PFSK-1 (cell line): ENCODE data around the gene CFAP77.

ENCODE experiments used
- FOXP2 ChIP-seq: optimal IDR thresholded peaks from 2 replicates; pipeline ENCODE3; 2011; ENCODE audit warnings: borderline replicate concordance, control low read depth, inconsistent platforms; ENCODE audit not compliant: insufficient read depth; ENCODE audit errors: extremely low read length, extremely low read depth
- POLR2AphosphoS5 ChIP-seq: IDR thresholded peaks from 2 replicates; pipeline ENCODE4 v1.6.1; 2012; ENCODE audit warnings: low read depth, mild to moderate bottlenecking, control low read depth, low read length, moderate library complexity
- SIN3A ChIP-seq: IDR thresholded peaks from 2 replicates; pipeline ENCODE4 v1.6.1; 2012; ENCODE audit warnings: mild to moderate bottlenecking, low read length, moderate library complexity, borderline replicate concordance; ENCODE audit not compliant: insufficient read depth
- TAF1 ChIP-seq: IDR thresholded peaks from 2 replicates; pipeline ENCODE4 v1.6.1; 2012; ENCODE audit warnings: low read length, control low read depth, borderline replicate concordance; ENCODE audit not compliant: insufficient read depth
- TF ChIP-seq, protein P1 (sequence below), 2 experiments: IDR thresholded peaks; 2 replicates each; pipeline versions ENCODE4 v1.6.1 to v1.8.0; 2011 to 2012; ENCODE audit warnings: low read depth in 2 of 2, low read length in 2 of 2, control low read depth in 1 of 2, inconsistent platforms in 1 of 2, mild to moderate bottlenecking in 1 of 2, moderate library complexity in 1 of 2; ENCODE audit not compliant: insufficient read depth in 1 of 2

CFAP77 gene

DNA sequence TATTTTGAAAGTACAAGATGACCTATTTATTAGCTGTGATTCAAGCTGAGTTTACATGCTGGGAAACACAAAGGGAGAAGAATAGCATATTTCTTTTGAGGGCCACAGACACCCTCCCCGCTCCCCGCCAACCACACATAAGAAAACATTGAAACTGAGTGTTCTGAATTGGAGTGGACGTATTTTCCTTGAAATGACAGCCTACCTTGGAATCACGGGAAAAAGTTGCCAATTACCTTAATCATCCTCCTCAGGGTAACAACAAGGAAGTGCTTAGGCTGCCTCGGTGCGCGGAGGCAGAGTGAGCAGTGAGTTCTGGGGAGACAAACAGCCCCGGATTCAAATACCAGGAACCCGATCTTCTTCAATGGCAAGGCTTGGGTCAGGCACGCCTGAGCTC lies 31.4 kb downstream of the CFAP77 start:
- TF ChIP-seq POLR2AphosphoS5: no peak
- no peak for TF ChIP-seq TAF1
- no peak for TF ChIP-seq FOXP2
- TF ChIP-seq SIN3A: no peak
- TF ChIP-seq, protein P1, sequence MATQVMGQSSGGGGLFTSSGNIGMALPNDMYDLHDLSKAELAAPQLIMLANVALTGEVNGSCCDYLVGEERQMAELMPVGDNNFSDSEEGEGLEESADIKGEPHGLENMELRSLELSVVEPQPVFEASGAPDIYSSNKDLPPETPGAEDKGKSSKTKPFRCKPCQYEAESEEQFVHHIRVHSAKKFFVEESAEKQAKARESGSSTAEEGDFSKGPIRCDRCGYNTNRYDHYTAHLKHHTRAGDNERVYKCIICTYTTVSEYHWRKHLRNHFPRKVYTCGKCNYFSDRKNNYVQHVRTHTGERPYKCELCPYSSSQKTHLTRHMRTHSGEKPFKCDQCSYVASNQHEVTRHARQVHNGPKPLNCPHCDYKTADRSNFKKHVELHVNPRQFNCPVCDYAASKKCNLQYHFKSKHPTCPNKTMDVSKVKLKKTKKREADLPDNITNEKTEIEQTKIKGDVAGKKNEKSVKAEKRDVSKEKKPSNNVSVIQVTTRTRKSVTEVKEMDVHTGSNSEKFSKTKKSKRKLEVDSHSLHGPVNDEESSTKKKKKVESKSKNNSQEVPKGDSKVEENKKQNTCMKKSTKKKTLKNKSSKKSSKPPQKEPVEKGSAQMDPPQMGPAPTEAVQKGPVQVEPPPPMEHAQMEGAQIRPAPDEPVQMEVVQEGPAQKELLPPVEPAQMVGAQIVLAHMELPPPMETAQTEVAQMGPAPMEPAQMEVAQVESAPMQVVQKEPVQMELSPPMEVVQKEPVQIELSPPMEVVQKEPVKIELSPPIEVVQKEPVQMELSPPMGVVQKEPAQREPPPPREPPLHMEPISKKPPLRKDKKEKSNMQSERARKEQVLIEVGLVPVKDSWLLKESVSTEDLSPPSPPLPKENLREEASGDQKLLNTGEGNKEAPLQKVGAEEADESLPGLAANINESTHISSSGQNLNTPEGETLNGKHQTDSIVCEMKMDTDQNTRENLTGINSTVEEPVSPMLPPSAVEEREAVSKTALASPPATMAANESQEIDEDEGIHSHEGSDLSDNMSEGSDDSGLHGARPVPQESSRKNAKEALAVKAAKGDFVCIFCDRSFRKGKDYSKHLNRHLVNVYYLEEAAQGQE (IDR thresholded peaks at IDR 0.05; ENCODE audit: insufficient read depth in 1 of 2, low read depth in 2 of 2, low read length in 2 of 2): no peak

DNA sequence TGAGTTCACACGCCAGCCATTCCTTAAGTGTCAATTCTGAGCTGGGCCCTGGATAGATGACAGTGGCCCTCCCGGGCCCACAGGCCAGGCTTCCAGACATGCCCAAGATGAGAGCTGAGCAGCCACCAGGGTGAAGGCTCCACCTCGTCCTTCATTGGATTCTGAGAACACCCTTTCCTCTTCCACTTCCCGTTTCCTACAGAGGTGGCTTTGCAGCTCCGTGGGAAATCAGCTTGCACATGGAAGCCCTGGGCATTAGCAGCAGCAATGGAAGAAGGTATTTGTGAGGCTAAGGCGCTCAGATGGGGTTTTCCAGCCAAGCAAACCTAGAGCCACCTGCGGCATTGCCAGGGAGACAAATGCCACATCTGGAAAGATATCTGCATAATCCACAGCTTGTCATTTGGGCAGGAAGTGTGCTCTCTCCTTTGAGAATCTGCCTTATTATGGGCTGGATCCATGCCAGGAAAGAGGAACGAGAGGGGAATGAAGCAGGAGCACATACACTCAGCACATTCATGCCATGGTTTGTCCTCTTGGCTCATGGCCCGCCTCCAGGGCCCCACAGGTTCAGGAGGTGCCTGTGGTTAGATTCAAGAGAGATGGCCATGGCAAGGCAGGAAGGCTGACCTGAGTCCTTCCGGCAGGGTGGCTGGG lies 34.1 kb downstream of the CFAP77 start:
- TF ChIP-seq FOXP2 (no peak), TAF1 (no peak), POLR2AphosphoS5 (no peak), SIN3A (no peak)
- TF ChIP-seq, protein P1 (IDR thresholded peaks at IDR 0.05; ENCODE audit: insufficient read depth in 1 of 2, low read depth in 2 of 2, low read length in 2 of 2): no peak

DNA sequence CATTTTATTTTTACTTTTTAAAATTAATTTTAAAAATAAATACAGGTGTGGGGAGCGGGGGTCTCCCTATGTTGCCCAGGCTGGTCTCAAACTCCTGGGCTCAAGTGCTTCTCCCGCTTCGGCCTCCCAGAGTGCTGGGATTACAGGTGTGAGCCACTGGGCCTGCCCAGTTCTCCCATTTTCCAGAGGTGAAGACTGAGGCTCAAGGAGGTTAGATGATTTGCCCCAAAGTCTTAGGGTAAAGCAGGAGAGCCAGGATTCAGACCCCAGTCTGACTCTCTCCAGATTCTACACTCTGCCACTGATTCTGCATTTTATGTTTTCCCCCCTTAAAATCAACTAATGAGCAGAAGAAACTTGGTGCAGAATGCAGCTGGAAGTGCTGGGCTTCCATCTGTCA lies 36.9 kb downstream of the CFAP77 start:
- no peak for TF ChIP-seq FOXP2
- TF ChIP-seq, protein P1 (IDR thresholded peaks at IDR 0.05; ENCODE audit: insufficient read depth in 1 of 2, low read depth in 2 of 2, low read length in 2 of 2): no peak

DNA sequence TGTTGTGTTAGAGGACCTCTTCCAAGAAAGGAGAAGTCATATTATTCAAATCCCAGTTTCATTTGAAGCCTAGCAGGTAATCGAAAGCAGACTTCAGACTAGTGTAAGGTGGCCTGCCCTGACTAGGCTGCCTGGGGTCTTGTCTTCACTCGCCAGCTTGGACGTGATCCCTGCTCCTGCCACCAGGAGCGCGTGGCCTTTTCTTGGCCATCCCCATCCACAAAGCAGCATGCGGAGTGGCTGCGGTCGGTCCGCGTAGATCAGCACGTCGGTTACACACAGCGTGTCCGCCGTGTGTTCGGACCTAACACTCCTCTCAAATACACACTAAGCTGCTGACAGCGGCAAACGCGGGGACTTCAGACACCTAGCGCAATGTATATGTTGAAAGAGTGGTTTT lies 37.3 kb downstream of the CFAP77 start:
- TF ChIP-seq, protein P1 (IDR thresholded peaks at IDR 0.05; ENCODE audit: insufficient read depth in 1 of 2, low read depth in 2 of 2, low read length in 2 of 2): no peak
- TF ChIP-seq FOXP2 (no peak), TAF1 (no peak), SIN3A (no peak), POLR2AphosphoS5 (no peak)

DNA sequence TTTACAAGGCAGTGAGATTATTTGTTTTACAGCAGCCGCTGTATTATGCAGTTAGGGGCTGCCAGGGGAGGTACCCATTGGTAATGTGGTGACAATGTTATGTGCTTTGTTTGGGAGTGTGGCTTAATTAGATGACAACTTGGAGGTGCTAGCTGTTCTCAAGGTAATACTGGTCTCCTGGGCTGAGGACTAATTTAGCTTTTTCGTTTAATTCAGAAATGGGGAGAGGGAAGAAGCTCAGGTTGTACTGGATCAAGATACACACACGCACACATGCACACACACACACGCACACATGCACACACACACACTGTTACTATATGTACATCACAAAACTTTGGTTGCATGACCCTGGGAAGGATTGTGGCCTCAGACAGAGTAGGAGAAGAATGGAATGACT lies 37.9 kb downstream of the CFAP77 start:
- no peak for TF ChIP-seq POLR2AphosphoS5
- no peak for TF ChIP-seq FOXP2
- TF ChIP-seq SIN3A: no peak
- no peak for TF ChIP-seq TAF1
- TF ChIP-seq, protein P1 (IDR thresholded peaks at IDR 0.05; ENCODE audit: insufficient read depth in 1 of 2, low read depth in 2 of 2, low read length in 2 of 2): no peak
